Stimulated activated CD4-positive, alpha-beta T cell treated with anti-CD3 and anti-CD28 coated beads, Interleukin-4, amount 100 ng/mL, for 1 hour (primary cell): ENCODE measurements around the gene LSM14B.
"Not testable (repeated sequence)": the region's sequence is repeated elsewhere in the genome, so short reads cannot be mapped to it uniquely, and the experiment has no call there.

Experiments
- DNase-seq: peaks from one replicate; pipeline ENCODE4 v3.0.0-alpha.2; 2020

The LSM14B gene

DNA sequence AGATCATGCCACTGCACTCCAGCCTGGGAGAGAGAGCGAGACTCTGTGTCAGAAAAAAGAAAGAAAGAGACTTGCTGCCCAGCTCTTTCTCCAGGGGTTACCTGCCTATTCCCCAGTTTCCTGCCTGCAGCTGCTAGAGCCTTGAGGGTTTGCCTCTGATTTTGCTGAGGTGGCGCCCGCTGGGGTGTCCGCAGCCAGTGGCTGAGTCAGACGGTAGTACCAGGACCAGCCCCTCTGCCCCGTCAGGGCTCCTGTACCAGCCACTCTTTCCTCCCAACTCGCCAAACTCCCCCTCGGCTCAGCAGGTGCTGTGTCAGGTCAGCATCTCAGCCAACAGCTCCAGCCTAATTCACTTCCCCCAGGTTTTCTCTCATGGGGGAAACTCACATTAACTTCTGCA is 7.4 kb upstream of the LSM14B start:
- no peak for DNase-seq

DNA sequence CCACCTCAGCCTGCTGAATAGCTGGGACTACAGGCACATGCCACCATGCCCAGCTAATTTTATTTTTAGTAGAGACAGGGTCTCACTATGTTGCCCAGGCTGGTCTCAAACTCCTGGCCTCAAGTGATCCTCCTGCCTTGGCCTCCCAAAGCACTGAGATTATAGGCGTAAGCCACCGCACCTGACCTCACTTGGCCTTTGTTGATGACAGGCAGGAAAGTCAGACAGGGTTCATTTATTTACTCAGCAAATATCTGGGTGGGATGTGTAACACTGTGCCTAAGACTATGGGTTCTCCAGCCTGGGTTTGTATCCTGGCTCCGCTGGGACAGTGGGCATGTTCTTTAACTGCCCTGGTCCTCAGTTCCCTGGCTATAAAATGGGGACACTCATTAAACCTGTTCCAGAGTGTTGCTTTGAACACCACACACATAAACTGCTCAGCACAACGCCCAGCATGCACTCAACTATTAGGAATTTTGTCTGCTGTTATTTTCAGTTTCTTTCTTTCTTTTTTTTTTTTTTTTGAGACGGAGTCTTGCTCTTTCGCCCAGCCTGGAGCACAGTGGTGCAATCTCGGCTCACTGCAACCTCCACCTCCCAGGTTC is 6.4 kb upstream of the LSM14B start:
- not testable (repeated sequence) for DNase-seq

DNA sequence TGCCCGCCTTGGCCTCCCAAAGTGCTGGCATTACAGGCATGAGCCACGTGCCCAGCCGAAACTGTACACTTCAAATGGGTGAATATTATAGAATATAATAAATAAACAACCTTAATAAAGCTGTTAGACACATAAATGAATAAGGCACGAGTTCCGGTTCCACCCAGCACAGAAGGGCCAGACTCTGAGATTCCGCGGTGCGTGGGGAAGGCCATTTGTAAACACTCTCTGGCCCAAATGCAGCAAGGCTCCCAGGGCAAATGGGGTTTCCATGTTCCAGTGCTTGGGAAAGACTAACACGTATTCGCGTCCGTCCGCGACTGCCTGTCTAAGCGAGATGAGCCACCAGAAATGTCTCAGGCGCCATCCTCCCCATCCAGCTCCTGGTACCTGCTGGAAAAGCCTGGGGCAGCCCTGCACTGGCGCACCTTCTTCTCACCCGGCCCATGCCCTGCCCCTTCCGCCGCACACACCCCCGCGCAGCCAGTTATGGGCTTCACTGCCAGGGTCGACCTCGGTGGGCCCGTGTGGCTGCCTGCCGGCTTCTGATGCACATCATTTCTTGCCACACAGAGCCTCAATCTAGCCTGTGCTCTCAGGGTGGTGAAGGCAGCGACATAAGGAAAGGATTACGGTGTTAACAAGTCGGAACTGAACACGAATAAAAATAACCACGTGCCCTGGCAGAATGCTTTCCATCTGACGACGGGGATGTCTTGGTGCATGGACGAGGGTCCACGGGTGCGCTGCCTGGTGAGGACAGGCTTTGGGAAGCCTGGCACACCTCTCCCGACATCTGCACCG is 5.5 kb upstream of the LSM14B start:
- no peak for DNase-seq

DNA sequence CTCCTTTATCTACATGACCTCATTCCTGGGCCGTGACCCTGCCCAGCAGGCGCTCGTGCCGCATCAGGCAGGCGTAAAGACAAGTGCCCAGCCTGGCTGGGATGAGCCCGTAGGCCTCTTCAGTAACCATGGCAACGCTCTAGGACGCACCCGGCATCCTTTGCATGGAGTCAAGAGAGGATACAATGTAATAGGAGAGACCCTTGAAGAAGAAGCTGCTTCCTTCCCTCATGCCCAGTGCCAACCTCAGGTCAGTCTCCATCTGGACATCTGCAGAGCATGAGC is 5.0 kb upstream of the LSM14B start:
- no peak for DNase-seq

DNA sequence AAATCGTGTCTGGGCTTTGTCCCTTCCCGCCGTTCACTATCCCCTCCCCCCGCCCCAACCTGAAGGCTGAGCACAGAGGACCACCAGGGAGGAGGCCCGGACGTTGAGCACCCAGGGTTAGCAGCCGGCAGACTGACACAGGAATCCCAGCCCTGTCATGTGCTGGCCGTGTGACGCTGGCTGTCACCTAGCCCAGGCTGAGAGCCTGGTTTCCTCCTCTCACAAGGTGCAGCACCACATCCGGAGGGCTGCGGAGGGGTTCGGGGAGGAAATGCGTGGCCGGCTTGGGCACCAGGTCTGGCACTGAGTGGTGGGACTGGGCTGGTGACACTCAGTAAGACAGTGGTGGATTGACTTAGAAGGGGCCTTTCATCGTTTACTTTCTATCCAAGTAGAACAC is 4.6 kb upstream of the LSM14B start:
- DNase-seq: peak; percentile 30

DNA sequence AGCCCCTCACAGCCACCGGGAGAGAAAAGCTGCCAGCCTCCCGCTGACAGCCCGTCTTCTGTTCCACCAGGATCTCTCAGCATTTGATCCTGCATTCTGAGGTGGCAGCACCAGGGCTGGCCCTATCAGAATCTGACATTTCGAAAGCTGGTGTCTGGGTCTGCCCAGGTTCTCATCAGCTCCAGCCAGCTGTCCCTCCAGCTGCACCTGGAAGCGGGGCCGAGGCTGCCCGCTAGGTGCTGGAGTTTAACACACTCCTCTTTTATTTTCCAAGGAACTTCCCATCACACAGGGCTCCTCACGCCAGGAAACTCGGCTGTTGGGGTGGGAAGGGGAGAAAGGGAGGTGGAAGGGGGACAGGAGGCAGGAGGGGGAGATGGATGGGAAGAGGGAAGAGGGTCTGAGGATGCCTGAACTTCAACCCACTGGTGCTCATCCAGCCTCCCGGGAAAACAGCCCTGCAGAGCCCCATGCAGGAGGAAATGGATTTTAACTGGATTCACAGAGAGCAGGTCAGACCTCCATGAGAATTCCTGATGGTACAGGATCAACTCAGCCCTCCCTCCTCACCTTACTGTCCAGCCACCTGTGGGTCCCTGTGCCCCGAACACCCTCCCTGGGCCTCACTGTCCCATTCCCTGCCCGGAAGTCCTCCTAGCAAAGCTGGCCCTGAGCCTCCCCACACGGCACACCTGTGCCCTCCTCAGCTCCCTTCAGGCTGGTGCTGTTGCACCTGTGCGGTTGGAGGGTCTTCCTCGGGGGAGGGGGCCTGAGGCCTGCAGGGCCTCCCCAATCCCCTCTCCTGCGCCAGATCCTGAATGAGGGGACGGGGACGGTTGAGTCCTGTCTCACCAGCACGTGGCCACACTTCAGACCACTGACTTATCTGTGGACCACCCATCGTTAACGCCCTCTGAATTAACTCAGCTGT is 3.9 kb upstream of the LSM14B start:
- no peak for DNase-seq

DNA sequence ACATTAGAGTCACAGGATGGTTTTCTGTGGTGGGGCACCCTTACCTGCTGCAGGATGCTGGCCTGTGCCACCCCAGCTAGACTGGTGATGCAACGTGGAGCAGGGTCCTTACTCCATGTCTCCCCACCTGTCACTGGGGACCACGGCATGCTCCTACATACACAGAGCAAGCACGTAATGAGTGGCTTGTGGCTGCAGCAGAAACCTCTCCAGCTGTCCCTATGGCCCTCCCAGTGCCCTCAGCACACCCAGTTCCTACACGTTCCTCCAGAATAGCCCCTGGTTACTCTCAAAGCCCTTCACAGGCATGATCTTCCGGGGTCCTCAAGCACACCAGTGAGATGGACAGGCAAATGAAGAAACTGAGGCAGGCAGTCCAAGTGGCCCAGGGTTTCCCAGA is 3.2 kb upstream of the LSM14B start:
- DNase-seq: no peak

DNA sequence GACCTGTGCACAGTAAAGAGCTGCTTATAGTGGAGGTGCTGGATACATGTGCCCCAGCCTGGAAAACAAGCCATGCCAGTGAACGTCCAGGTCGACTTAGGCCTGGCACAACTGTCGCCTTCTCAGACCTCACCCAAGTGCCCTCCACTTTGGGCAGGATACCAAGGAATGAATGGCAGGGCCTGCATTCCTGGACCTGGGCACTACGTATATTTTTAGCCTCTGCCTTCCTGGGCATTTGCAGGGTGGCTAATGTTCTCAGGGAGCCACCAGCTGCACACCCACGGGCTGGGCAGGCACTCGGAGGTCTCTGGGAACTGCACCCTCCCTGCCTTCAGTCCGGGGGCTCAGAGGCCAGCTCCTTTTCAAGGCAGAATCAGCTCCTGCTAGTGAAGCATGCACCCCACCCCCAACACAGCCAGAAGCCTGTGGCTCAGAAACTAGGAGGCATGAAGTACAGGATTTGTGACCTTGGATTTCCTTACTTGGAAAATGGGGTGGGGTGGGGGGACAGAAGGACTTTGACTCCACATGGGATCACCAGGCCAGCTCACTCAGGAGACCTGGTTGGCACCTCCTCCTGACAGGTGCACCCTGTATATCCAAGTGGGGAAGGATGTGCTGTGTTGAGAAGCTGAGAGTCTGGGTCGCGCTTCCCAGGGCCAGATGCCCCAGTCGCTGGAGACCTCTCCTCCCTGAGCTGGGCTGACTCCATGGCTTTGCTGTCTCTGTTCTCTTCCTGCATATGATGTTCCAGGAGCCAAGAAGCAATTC is 2.5 kb upstream of the LSM14B start:
- no peak for DNase-seq

DNA sequence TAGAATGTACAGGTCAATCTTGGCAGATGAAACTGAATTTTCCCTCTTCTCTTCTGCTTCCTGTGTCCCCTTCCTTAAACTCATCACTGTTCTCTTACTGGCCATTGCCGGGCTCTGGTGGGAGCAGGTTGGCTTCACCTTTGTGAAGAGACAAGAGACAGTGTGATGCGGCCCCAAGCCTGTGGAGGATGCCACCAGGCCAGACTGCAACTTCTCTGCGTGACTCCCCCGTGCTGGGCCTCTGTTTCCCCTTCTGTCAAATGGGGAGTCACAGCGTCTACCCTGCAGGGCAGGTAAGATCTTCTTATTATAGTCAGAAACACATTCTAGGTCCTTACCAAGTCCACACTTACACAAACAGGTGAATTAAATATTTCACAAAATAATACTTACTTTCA is 1.9 kb upstream of the LSM14B start:
- DNase-seq: no peak

DNA sequence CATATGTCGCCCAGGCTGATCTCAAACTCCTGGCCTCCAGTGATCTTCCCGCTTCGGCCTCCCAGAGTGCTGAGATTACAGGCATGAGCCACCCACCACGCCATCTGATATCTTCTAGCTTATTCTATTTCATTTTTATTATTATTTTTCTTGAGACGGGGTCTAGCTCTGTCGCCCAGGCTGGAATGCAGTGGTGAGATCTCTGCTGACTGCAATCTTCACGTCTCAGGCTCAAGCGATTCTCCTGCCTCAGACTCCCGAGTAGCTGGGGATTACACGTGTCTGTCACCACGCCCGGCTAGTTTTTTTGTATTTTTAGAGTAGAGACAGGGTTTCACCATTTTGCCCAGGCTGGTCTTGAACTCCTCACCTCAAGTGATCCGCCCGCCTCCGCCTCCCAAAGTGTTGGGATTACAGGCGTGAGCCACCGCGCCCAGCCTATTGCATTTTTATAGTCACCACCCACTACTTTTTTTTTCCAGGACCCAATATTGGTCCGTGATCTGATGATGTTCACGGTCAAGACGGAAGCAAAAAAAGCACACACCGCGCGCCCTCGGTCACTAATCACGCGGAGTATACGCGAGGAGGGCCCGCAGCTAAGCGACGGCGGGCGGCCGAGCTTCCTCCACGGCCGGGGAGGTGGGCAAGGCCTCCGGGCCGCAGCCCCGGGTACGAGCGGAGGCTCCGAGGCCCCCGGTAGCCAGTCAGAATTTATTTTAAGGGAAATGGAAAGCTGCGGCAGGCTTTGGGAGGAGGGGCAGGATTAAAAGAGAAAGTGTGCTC is 1.1 kb upstream of the LSM14B start:
- no peak for DNase-seq

DNA sequence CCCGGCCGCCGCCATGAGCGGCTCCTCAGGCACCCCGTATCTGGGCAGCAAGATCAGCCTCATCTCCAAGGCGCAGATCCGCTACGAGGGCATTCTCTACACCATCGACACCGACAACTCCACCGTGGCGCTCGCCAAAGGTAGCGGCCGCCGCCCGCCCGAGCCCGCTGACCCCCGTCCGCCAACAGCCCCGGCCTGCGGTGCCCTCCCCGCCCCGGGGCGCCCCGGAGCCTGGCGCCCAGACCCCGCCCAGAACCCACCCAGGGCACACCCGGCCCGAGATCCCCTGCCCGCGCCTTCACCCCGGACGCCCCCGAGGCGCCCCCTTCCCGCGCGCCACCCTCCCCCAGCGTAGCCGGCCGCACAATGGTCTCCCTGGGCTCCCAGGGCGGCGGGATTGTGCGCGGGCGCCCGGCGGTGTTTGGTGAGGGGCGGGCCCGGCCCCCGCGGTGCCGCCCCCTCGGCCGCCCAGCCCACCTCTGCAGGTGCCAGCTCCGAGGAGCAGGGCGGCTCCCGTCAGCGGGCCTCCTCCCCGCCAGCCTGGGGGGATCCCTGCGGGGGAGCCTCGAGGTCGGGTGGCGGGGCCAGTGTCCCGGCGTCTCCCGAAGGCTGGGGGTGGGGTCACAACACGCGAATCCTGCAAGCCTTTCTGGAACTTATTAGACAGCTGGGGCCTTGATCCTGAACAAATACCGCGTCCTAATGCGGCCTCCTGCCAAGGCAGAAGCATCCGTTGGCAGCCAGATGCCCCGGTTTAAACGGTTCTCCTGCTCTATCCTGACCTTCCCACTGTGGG is 577 bp downstream of the LSM14B start:
- DNase-seq: peak; percentile 52

DNA sequence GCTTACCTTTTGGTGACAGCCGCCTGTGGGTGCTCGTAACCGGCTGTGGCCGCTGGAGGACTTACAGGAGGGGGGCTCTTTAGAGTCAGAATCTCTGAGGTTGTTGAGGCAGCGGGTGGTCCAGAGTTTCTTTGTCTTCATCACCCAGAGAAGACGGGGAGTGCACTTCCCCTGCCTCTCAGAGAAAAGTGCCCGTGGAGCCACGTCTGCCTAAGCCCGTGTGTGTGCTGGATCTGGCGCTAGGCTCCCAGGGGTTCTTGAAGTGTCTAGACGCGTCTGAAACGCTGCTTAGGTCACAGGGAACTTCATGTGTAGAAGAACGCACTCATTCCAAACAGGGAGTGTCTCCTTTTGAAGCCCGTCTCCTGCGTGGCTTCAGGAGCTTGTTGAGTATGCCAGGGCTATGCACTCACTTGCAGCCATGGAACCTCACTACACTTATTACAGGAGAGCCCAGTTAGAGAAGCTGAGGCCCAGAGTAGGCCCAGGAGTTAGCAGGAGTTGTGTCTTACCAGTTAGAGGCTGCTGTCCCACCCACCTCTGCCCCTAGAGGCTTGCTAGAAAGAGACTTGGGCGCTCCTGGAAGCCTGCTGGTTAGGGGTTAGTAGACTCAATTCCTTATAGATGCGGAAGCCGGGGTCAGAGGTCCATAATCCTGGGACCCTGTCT is 1.3 kb downstream of the LSM14B start:
- DNase-seq: no peak

DNA sequence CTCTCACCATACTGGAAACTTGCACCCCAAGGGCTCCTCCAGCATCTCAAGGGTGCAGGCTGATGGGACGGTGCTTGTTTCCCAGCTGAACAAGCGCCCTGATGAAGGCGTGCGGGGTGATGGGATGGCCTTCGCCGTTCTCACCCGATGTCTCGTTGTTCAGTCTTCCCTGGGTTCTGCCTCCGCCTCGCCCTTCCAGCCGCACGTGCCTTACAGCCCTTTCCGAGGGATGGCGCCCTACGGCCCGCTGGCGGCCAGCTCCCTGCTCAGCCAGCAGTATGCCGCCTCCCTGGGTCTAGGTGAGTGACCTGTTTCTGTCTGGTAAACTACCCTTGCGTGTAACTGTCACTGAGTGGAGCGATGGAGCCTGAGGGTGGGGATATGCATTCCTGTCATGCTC is 3.9 kb downstream of the LSM14B start:
- no peak for DNase-seq

DNA sequence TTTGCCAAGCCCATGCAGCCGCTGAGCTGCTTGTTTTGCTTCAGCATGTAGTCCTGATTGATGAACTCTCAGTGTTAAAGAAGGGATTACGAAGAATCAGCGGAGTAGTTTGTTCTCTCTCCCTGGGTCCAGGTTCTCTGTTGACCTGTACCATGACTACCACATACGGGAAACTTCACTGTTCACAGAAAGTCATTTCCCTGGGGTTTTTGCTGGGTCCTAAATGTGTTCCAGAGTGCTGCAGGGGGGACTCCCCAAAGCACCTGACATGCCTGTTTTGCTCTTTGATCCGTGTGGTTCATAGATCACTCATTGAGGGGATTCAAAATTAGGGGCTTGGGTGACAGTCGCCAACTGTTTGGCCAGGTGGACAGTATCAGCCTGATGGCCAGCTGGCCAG is 5.5 kb downstream of the LSM14B start:
- DNase-seq: no peak

DNA sequence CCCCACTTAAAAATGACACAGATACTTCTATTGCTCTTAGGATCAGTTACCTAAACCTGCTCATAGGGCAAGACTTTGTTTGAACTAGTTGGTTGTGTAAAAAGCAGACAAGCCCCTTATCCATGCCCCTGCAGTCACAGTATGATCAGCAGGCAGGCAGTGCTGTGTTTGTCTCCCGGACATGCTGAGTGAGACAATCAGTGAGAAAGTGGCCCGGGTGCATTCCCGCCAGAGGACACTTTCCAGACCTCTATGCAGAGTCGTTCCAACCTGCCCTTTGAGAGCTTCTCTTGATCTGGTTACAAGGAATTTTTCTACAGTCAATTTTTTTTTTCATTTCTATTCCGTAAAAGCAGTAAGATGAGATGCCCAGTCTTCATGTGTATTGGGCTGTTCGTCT is 6.2 kb downstream of the LSM14B start:
- no peak for DNase-seq

DNA sequence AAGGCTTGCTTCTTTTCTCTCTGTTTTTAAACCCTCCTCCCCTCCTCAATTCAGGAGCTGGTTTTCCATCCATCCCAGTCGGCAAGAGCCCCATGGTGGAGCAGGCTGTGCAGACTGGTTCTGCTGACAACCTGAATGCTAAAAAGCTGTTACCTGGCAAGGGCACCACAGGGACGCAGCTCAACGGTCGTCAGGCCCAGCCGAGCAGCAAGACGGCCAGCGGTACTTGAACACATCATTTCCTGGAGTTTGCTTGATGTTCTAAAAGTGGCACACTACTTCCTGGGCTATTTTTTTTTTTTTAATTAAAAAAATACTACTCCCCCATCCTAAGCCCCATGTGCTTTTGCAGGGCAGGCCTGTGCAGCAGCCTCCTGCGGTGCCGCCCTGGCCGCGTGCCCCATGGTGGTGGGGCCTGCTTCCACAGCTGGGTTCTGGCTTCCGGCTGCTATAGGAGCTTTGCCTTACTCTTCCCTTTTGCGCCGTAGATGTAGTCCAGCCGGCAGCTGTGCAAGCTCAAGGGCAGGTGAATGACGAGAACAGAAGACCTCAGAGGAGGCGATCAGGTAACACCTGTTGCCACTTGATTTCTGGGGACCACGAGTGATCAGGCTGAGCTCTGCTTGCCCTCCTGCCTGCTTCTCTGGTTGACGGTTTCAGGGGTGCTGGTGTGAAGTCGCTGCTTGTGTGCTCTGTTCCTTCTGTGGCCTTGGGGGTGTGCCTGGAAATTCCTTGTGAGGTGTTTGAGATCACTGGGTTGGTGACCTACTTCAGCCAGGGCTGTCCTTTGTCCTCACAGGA is 7.7 kb downstream of the LSM14B start:
- DNase-seq: no peak

DNA sequence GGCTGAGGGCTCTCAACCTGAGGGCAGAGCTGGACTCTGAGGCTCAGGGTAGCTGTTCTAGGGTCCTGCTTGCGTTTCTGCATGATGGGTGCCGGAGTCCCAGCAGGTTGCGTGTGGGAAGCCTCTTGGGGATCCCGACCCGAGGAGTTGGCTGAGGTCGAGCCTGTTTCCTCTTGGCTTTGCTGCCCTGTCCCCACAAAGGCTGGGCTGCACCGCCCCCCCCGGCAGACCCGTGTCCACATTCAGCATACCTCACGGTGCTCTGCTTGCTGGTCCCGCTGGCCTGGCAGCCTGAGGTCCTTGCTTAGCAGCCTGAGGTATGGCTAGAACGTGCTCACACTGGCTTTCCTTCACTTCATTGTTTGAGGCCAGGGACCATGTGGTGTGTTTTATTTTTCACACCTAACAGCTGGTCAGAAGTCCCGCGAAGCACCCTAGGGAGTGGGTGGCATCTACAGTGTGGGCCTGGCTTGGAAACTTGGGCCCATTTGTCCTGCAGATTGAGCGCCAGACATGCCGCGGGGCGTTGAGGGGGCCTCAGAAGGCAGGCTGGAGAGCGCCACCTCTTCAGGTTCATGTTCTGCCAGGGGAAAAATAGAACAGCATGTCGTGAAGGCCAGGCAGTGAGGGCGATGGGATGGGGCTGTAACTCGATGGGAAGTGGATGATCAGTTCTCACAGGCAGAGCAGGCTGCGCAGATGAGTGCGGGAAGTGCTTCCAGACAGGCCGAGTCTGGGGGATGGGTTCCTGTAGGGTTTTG is 9.5 kb downstream of the LSM14B start:
- DNase-seq: no peak

DNA sequence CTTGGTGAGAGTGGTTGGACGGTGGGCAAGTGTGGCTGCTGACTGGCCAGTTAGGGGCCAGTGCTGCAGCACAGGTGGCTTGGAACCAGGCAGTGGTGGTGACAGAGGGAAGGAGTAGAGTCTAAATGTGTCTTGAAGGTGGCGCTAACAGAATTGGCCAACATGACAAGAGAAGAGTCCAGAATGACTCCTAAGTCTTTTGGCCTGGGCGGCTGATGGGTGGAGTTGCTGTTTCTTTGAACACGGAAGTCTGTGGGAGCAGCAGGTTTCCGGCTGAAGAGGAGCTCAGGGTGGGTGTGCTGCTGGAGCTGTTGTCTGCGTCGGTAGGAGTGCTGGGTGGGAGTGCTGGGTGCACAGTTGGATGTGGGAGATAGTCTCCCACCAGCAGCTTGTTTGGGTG is 10.1 kb downstream of the LSM14B start:
- DNase-seq: no peak
